Right kidney (tissue), 1 donor: ENCODE data around the gene TIAM2.
"Not testable (repeated sequence)": the region's sequence is repeated elsewhere in the genome, so short reads cannot be mapped to it uniquely, and the experiment has no call there.

Experiments used
- DNase-seq: peaks from one replicate; pipeline ENCODE4 v3.0.0-alpha.2; 2016

Gene TIAM2

GRCh38 chr6:155263373-155264063, 268.4 kb downstream of the TIAM2 start, which contains the start of gene CLDN20:
Gene CLDN20 (plus strand): TSS chr6:155264013. CDS start chr6:155275720, 11,707 bp downstream.
- no peak for DNase-seq

GRCh38 chr6:155264693-155265320, 269.7 kb downstream of the TIAM2 start:
- DNase-seq: no peak

- no peak for DNase-seq
Observed at GRCh38 chr6:155265843-155266535, 270.9 kb downstream of the TIAM2 start.

- no peak for DNase-seq
Observed at GRCh38 chr6:155267411-155267810, 272.3 kb downstream of the TIAM2 start.

- not testable (repeated sequence) for DNase-seq
Observed at GRCh38 chr6:155268088-155268867, 273.2 kb downstream of the TIAM2 start.

- no peak for DNase-seq
Observed at GRCh38 chr6:155269765-155270164, 274.6 kb downstream of the TIAM2 start.

GRCh38 chr6:155270561-155271091, 275.5 kb downstream of the TIAM2 start:
- no peak for DNase-seq

- no peak for DNase-seq
Observed at GRCh38 chr6:155271145-155271544, 276.0 kb downstream of the TIAM2 start.

GRCh38 chr6:155272353-155273232, 277.5 kb downstream of the TIAM2 start:
- no peak for DNase-seq

- DNase-seq: no peak
Observed at GRCh38 chr6:155273431-155273830, 278.3 kb downstream of the TIAM2 start.

GRCh38 chr6:155274106-155274505, 279.0 kb downstream of the TIAM2 start:
- DNase-seq: no peak

GRCh38 chr6:155274533-155274932, 279.4 kb downstream of the TIAM2 start:
- DNase-seq: no peak

GRCh38 chr6:155275808-155276480, 280.8 kb downstream of the TIAM2 start:
- DNase-seq: no peak

- DNase-seq: no peak
Observed at GRCh38 chr6:155276638-155277037, 281.5 kb downstream of the TIAM2 start.

- DNase-seq: no peak
Observed at GRCh38 chr6:155278319-155279049, 283.4 kb downstream of the TIAM2 start.

- no peak for DNase-seq
Observed at GRCh38 chr6:155284775-155285174, 289.7 kb downstream of the TIAM2 start.

GRCh38 chr6:155287762-155288161, 292.6 kb downstream of the TIAM2 start:
- DNase-seq: no peak

- DNase-seq: no peak
Observed at GRCh38 chr6:155290491-155290890, 295.4 kb downstream of the TIAM2 start.

- DNase-seq: no peak
Observed at GRCh38 chr6:155291291-155291690, 296.2 kb downstream of the TIAM2 start.

- no peak for DNase-seq
Observed at GRCh38 chr6:155292711-155293110, 297.6 kb downstream of the TIAM2 start.
